ENCODE data around the gene LGALS8. TPM values are rescaled to one million over a fixed set of nuclear protein-coding genes. Genes with fewer than 3 reads are reported as not detected.

The LGALS8 gene
- polyA plus RNA-seq, 1 donor, result 65.4 TPM

DNA sequence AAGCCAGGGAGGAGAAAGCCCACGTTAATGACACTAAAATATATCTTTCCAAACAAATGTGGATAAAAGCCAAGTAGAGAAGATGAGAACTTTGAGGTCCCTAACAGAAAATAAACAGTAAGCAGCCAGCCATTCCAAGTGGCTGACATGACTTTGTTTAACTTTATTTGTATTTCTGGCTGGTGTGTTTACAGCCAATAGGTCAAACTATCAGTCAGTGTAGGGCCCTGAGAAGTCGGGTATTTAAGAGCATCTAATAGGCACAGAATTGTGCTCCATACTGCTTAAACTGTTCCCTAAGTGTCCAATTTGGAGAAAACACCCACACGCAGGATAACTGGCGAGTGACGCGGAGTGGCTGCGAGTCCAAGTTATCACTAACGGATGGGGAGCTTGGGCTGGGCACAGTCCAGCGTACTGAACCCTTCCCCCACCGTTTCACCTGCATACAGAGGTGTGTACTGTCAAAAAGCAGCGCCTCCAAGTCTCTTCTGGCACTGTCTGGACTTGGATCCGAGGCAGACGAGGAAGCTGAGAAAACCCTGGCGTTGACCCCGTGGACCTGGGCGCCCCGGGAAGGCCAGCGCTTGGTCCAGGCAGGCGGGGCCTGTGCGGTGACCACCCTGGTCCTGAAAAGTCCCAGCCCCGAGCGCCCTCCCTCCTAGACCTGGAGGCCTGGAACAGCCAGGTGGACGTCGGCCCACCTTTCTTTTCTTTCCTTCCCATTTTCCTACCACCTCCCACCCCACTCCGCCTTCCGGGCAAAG, 662 bp upstream of the LGALS8 start:
- WGBS (ENCODE audit: insufficient coverage, low lambda C conversion rate), result 0% methylated on average over 2 of the region's 26 CpGs

DNA sequence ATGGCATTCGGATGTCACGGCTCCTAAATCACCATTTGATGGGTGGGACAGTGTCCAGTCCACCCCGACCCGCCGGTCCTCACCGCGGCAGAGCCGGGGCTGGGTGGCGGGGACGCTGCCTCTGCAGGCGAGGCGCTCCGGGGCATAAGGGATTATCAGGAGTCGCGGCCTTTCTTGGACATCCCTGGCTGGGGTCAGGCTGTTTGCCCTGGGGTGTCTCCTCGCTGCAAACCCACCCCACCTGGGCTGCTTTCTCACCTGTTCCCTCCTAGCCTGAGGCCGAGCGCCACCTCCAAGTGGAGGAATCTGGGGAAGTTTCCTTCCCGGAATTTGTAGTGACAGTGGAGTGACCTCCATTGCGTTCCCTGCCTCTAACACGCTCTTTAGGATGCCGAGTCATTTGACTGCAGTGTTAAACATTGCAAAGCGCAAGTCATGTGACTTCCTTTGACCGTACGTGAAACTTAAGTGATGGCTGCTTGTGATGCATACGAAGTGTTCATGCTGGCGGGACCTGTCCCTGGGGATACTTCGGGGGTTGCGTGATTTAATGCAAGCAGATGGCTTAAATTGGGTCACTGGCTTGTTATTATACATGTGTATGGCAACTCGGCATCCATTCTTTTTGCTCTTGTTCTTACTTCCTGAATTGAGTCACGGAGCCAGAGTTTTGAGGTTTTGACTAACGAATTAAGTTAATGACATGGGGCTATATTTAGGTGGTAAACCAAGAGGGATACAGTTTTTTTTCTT, 536 bp downstream of the LGALS8 start:
- 0% methylated on average over 2 of the region's 32 CpGs for whole genome bisulfite sequencing (ENCODE audit: insufficient coverage, low lambda C conversion rate)
- Histone ChIP-seq H3K4me3 (ENCODE audit: low read length) (peak overlapping the region; percentile 81), H3K27ac (ENCODE audit: low read length) (peak overlapping the region; percentile 87), H3K9me3 (ENCODE audit: control insufficient read depth, low read depth, low read length) (no peaks in the 10 kb centered on the region), H3K36me3 (ENCODE audit: control insufficient read depth, insufficient read depth, low read length) (peaks cover 15% of the 10 kb centered on the region), H3K4me1 (ENCODE audit: control insufficient read depth, insufficient read depth, low read length) (peaks cover 3% of the 10 kb centered on the region), H3K27me3 (ENCODE audit: control insufficient read depth, insufficient read depth, low read length) (no peaks in the 10 kb centered on the region)
- peak; percentile 77 to 90 for DNase-seq

More for the DNA sequence above, 662 bp upstream of the LGALS8 start:
- H3K36me3 ChIP-seq (ENCODE audit: control insufficient read depth, insufficient read depth, low read length), result peaks cover 15% of the 10 kb centered on the region
- peak; percentile 40 to 77 for DNase-seq
- peak overlapping the region; percentile 81 for H3K4me3 ChIP-seq (ENCODE audit: low read length)
- H3K27ac ChIP-seq (ENCODE audit: low read length), result peak overlapping the region; percentile 87
- no peaks in the 10 kb centered on the region for H3K27me3 ChIP-seq (ENCODE audit: control insufficient read depth, insufficient read depth, low read length)
- peaks cover 3% of the 10 kb centered on the region for H3K4me1 ChIP-seq (ENCODE audit: control insufficient read depth, insufficient read depth, low read length)
- H3K9me3 ChIP-seq (ENCODE audit: control insufficient read depth, low read depth, low read length), result no peaks in the 10 kb centered on the region

DNA sequence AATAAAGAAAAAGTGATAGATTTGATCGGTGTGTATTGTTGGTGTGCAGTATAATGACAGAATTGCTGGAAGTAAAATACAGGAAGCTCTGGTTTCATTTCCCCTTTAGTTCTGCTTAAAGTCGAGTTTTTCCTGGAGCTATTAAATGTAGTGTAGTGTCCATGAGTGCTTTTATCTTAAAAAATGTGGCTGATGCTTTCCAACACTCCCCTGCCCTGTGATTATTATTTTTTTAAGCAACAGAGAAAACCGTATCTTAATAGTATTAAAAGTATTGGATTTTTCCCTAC, 1.1 kb downstream of the LGALS8 start:
- Histone ChIP-seq H3K27ac (ENCODE audit: low read length) (peak overlapping the region; percentile 87), H3K4me1 (ENCODE audit: control insufficient read depth, insufficient read depth, low read length) (peaks cover 3% of the 10 kb centered on the region), H3K36me3 (ENCODE audit: control insufficient read depth, insufficient read depth, low read length) (peaks cover 15% of the 10 kb centered on the region), H3K4me3 (ENCODE audit: low read length) (peak overlapping the region; percentile 81), H3K9me3 (ENCODE audit: control insufficient read depth, low read depth, low read length) (no peaks in the 10 kb centered on the region), H3K27me3 (ENCODE audit: control insufficient read depth, insufficient read depth, low read length) (no peaks in the 10 kb centered on the region)
- no peak for DNase-seq
- 36% methylated on average over 3 of the region's 3 CpGs for WGBS (ENCODE audit: insufficient coverage, low lambda C conversion rate)

DNA sequence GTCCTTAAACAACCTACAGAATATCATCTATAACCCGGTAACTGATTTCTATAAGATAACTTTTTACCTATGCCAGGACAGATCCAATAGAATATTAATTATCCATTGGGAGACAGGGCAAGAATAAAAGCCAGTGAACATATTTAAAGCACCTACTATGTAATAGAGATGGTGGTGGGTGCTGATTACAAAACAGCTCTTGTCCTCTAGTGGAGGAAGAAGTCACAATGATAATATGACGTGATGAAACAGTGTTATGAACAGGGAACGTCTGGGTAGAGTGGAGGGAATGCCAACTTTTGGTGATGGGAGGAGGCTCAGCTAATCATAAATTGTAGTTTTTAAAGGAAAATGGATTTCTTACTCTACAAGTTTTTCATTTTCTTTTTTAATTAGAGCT, 2.3 kb downstream of the LGALS8 start:
- 100% methylated on average over 2 of the region's 3 CpGs for WGBS (ENCODE audit: insufficient coverage, low lambda C conversion rate)
- Histone ChIP-seq H3K36me3 (ENCODE audit: control insufficient read depth, insufficient read depth, low read length) (peaks cover 15% of the 10 kb centered on the region), H3K9me3 (ENCODE audit: control insufficient read depth, low read depth, low read length) (no peaks in the 10 kb centered on the region), H3K4me3 (ENCODE audit: low read length) (no peak overlapping the region), H3K27me3 (ENCODE audit: control insufficient read depth, insufficient read depth, low read length) (no peaks in the 10 kb centered on the region), H3K4me1 (ENCODE audit: control insufficient read depth, insufficient read depth, low read length) (peaks cover 3% of the 10 kb centered on the region), H3K27ac (ENCODE audit: low read length) (no peak overlapping the region)
- DNase-seq, result no peak

DNA sequence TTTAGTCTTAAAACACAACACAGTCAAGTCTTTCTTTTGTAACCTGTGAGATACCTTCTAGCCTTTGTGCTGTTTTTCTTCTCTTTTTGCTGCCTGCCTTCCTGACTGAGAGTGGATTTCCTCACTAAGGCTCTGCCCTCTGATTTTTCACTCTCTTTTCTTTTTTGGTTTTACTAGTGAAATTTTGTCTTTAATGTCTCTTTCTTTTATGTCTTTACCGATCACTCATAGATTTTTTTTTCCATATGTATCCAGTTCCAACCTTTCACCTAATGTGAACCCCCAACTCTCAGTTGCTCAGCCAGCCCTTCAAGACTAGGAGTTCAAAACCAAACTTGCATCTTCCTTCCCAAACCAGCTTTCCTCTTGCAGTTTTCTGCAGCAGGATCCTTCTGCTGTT, 6.5 kb downstream of the LGALS8 start:
- no peaks in the 10 kb centered on the region for H3K27me3 ChIP-seq (ENCODE audit: control insufficient read depth, insufficient read depth, low read length)
- peaks cover 26% of the 10 kb centered on the region for H3K36me3 ChIP-seq (ENCODE audit: control insufficient read depth, insufficient read depth, low read length)

DNA sequence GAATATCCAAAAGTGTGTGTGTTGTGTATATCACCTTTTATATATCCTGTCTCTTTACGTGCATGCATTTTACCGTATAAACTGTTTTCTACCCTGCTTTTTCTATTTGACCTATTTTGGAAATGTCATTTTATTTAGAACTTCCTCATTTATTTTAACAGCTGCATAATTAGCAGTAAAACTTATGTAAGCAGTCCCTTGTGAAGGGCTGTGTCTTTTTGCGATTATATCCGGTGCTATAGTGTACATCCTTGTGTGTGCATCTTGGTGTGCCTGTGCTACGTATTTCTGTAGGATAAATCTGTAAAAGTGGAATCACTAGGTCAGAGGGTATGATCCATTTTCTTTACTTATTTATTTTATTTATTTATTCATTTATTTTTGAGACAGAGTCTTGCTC, 7.2 kb downstream of the LGALS8 start:
- Histone ChIP-seq H3K4me3 (ENCODE audit: low read length) (no peak overlapping the region), H3K27me3 (ENCODE audit: control insufficient read depth, insufficient read depth, low read length) (no peaks in the 10 kb centered on the region), H3K9me3 (ENCODE audit: control insufficient read depth, low read depth, low read length) (no peaks in the 10 kb centered on the region), H3K36me3 (ENCODE audit: control insufficient read depth, insufficient read depth, low read length) (peaks cover 24% of the 10 kb centered on the region), H3K4me1 (ENCODE audit: control insufficient read depth, insufficient read depth, low read length) (peaks cover 3% of the 10 kb centered on the region), H3K27ac (ENCODE audit: low read length) (no peak overlapping the region)
- no peak for DNase-seq
- WGBS (ENCODE audit: insufficient coverage, low lambda C conversion rate), result 100% methylated on average over 2 of the region's 5 CpGs

More for the DNA sequence above, 6.5 kb downstream of the LGALS8 start:
- Histone ChIP-seq H3K4me3 (ENCODE audit: low read length) (no peak overlapping the region), H3K9me3 (ENCODE audit: control insufficient read depth, low read depth, low read length) (no peaks in the 10 kb centered on the region), H3K27ac (ENCODE audit: low read length) (no peak overlapping the region), H3K4me1 (ENCODE audit: control insufficient read depth, insufficient read depth, low read length) (peaks cover 3% of the 10 kb centered on the region)
- no peak for DNase-seq
- WGBS (ENCODE audit: insufficient coverage, low lambda C conversion rate), result 100% methylated on average over 1 of the region's 1 CpG

DNA sequence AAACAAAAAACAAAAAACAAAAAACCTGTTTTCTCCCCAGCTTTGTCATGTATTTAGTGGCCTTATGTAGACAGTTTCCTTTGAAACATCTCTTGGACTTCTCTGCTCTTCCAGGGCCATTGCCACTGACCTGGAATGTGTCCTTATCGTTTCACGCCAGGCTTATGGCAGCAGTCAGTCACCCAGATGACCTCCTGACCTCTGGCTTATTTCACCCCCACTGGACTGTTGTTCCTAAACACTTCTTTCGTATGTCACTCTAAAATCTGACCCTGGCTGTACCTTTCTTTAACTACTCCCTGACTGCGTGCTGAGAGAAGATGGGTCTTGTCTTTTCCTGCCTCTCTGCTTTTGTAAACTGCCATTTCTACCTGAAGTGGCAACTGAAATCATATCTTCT, 9.1 kb downstream of the LGALS8 start:
- Histone ChIP-seq H3K27me3 (ENCODE audit: control insufficient read depth, insufficient read depth, low read length) (no peaks in the 10 kb centered on the region), H3K27ac (ENCODE audit: low read length) (no peak overlapping the region), H3K9me3 (ENCODE audit: control insufficient read depth, low read depth, low read length) (no peaks in the 10 kb centered on the region), H3K4me3 (ENCODE audit: low read length) (no peak overlapping the region), H3K4me1 (ENCODE audit: control insufficient read depth, insufficient read depth, low read length) (peaks cover 3% of the 10 kb centered on the region), H3K36me3 (ENCODE audit: control insufficient read depth, insufficient read depth, low read length) (peaks cover 22% of the 10 kb centered on the region)
- WGBS (ENCODE audit: insufficient coverage, low lambda C conversion rate), result 85% methylated on average over 2 of the region's 4 CpGs
- DNase-seq, result no peak

DNA sequence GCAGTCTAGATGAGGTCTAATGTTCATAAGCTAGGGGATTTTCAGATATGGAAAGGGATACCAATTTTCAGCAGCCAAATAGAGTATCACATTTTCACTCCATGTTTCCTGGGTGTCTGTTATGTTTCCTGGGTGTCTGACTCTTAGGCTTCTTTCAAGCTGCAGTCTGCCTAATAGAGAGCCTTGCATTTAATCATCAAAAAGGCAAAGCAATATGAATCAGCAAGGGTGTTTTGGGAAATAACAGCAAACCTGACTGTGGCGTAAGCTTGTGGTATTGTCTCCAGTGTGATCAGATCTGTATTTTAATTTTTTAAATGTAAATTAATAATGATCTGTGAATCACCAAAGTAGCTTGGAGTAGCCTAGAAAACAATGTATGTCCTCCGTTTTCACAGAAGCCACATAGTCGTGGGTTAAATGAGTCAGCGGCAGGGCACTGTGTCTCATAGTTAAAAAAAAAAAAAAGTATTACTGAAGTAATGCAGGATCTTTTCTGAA, 10.4 kb downstream of the LGALS8 start:
- Histone ChIP-seq H3K9me3 (ENCODE audit: control insufficient read depth, low read depth, low read length) (no peaks in the 10 kb centered on the region), H3K27ac (ENCODE audit: low read length) (no peak overlapping the region), H3K4me3 (ENCODE audit: low read length) (no peak overlapping the region), H3K36me3 (ENCODE audit: control insufficient read depth, insufficient read depth, low read length) (peaks cover 35% of the 10 kb centered on the region), H3K27me3 (ENCODE audit: control insufficient read depth, insufficient read depth, low read length) (no peaks in the 10 kb centered on the region), H3K4me1 (ENCODE audit: control insufficient read depth, insufficient read depth, low read length) (peaks cover 3% of the 10 kb centered on the region)
- WGBS (ENCODE audit: insufficient coverage, low lambda C conversion rate), result 93% methylated on average over 3 of the region's 4 CpGs
- DNase-seq, result no peak

DNA sequence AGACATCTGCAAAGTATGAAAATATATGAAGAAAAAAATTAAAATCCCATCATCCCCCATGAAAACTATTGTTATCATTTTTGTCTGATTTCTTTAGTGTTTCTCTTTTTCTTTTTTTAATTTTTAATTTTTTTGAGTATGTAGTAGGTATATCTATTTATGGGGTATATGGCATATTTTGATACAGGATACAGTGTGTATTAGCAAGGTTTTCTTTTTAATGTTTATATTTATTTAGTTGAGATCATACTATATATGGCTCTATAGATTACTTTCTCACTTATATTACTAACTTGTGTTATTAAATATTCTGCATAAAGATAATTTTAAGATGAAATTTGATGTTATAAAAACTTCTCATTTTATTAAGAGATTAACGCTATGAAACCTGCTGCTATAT, 11.4 kb downstream of the LGALS8 start:
- no peaks in the 10 kb centered on the region for H3K27me3 ChIP-seq (ENCODE audit: control insufficient read depth, insufficient read depth, low read length)
- no peaks in the 10 kb centered on the region for H3K9me3 ChIP-seq (ENCODE audit: control insufficient read depth, low read depth, low read length)
- H3K27ac ChIP-seq (ENCODE audit: low read length), result no peak overlapping the region
- no peak overlapping the region for H3K4me3 ChIP-seq (ENCODE audit: low read length)
- no peak for DNase-seq
- peaks cover 45% of the 10 kb centered on the region for H3K36me3 ChIP-seq (ENCODE audit: control insufficient read depth, insufficient read depth, low read length)
- 100% methylated on average over 1 of the region's 1 CpG for WGBS (ENCODE audit: insufficient coverage, low lambda C conversion rate)
- H3K4me1 ChIP-seq (ENCODE audit: control insufficient read depth, insufficient read depth, low read length), result peaks cover 3% of the 10 kb centered on the region

DNA sequence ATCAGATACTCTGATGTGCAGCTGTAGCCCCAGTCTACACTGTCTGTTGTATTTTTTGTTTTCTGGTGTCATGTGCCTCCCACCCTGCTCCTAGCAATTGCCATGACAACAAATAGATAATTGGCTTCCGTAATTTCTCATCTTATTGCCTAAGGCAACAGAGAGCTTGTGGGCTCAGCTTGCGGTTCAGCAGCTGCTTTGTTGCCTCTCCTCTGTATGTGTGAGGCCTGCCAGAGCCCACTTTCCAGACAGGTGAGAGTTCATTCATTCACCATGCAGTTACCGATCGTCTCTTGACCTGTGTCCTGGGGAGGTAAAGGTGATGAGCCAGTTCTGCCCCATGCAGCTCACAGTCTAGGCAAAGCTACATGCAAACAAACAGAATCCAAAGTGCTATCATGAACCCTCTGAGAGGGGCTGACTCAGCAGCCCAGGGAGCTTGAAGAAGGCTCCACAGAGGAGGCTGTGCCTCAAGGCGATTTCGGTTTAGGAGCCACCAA, 11.9 kb downstream of the LGALS8 start:
- Histone ChIP-seq H3K27me3 (ENCODE audit: control insufficient read depth, insufficient read depth, low read length) (no peaks in the 10 kb centered on the region), H3K9me3 (ENCODE audit: control insufficient read depth, low read depth, low read length) (no peaks in the 10 kb centered on the region), H3K4me1 (ENCODE audit: control insufficient read depth, insufficient read depth, low read length) (peaks cover 3% of the 10 kb centered on the region), H3K4me3 (ENCODE audit: low read length) (no peak overlapping the region), H3K27ac (ENCODE audit: low read length) (no peak overlapping the region), H3K36me3 (ENCODE audit: control insufficient read depth, insufficient read depth, low read length) (peaks cover 49% of the 10 kb centered on the region)
- no peak for DNase-seq
- no CpG with 5 or more reads among the region's 6 CpGs for WGBS (ENCODE audit: insufficient coverage, low lambda C conversion rate)
